HEK293 (cell line): ENCODE results near the gene EPDR1.

ENCODE experiments used
- CTCF ChIA-PET: fragments of 350-600 bp; formaldehyde crosslinking; extraction: SDS; loops from one replicate; lab custom pipeline; 2021; ENCODE audit warnings: antibody characterized with exemption; lab: Yijun Ruan, JAX
- POLR2A ChIA-PET: fragments of 300-600 bp; formaldehyde crosslinking; extraction: SDS; loops from one replicate; lab custom pipeline; 2020; ENCODE audit warnings: antibody characterized with exemption, inconsistent platforms; lab: Yijun Ruan, JAX
- H3K27ac ChIP-seq: fragments of 200-500 bp; sonication (Bioruptor generic); 2 replicates; pipeline ENCODE4 v1.5.1; 2014; ENCODE audit warnings: low read depth, low read length, control low read depth, inconsistent platforms; ENCODE audit errors: extremely low read depth
- H3K36me3 ChIP-seq, 2 experiments: fragments of 200-500 bp in 1 of 2; sonication (Bioruptor generic) in 1 of 2; 1 replicate in 1 of 2; 2 replicates in 1 of 2; pipeline ENCODE4 v1.5.1; 2014 to 2017; ENCODE audit warnings: inconsistent platforms in 2 of 2, low read length in 2 of 2; ENCODE audit not compliant: control insufficient read depth in 2 of 2, insufficient read depth in 1 of 2
- H3K4me1 ChIP-seq: fragments of 200-500 bp; sonication (Bioruptor generic); 2 replicates; pipeline ENCODE4 v1.5.1; 2014; ENCODE audit warnings: mild to moderate bottlenecking, low read length, inconsistent platforms; ENCODE audit not compliant: control insufficient read depth, insufficient read depth
- H3K4me3 ChIP-seq: 2 replicates; pipeline ENCODE4 v1.5.1; 2011; ENCODE audit warnings: low read depth, mild to moderate bottlenecking, control low read depth, low read length, moderate library complexity
- H3K9me3 ChIP-seq: fragments of 200-500 bp; sonication (Bioruptor generic); 2 replicates; pipeline ENCODE4 v1.5.1; 2014; ENCODE audit warnings: low read depth, low read length, inconsistent platforms; ENCODE audit not compliant: control insufficient read depth, insufficient read depth
- BCL11A ChIP-seq: fragments of 450-650 bp; formaldehyde crosslinking; IDR thresholded peaks from 2 replicates; pipeline ENCODE4 v1.5.1; 2016; ENCODE audit warnings: low read depth, missing biosample characterization, missing genetic modification characterization
- CTCF ChIP-seq: fragments of 450-650 bp; formaldehyde crosslinking; IDR thresholded peaks from 2 replicates; pipeline ENCODE4 v1.5.1; 2016; ENCODE audit warnings: missing biosample characterization, missing genetic modification characterization
- EGR2 ChIP-seq: fragments of 450-650 bp; formaldehyde crosslinking; IDR thresholded peaks from 2 replicates; pipeline ENCODE4 v1.5.1; 2016; ENCODE audit warnings: low read depth, missing biosample characterization, missing genetic modification characterization
- GLIS1 ChIP-seq: fragments of 450-650 bp; formaldehyde crosslinking; IDR thresholded peaks from 2 replicates; pipeline ENCODE4 v1.5.1; 2016; ENCODE audit warnings: missing biosample characterization, missing genetic modification characterization
- GLIS2 ChIP-seq: fragments of 450-650 bp; formaldehyde crosslinking; IDR thresholded peaks from 2 replicates; pipeline ENCODE4 v1.5.1; 2016; ENCODE audit warnings: missing biosample characterization, missing genetic modification characterization
- HIC1 ChIP-seq: fragments of 450-650 bp; formaldehyde crosslinking; IDR thresholded peaks from 2 replicates; pipeline ENCODE4 v1.5.1; 2016; ENCODE audit warnings: missing biosample characterization, missing genetic modification characterization
- KLF16 ChIP-seq: fragments of 450-650 bp; formaldehyde crosslinking; IDR thresholded peaks from 2 replicates; pipeline ENCODE4 v1.5.1; 2017; ENCODE audit warnings: missing biosample characterization, missing genetic modification characterization
- PRDM10 ChIP-seq: fragments of 450-650 bp; formaldehyde crosslinking; IDR thresholded peaks from 2 replicates; pipeline ENCODE4 v1.5.1; 2016; ENCODE audit warnings: missing biosample characterization, missing genetic modification characterization
- YY2 ChIP-seq: fragments of 450-650 bp; formaldehyde crosslinking; IDR thresholded peaks from 2 replicates; pipeline ENCODE4 v1.5.1; 2016; ENCODE audit warnings: missing biosample characterization, missing genetic modification characterization
- ZBTB8A ChIP-seq: fragments of 450-650 bp; formaldehyde crosslinking; IDR thresholded peaks from 2 replicates; pipeline ENCODE4 v1.5.1; 2016; ENCODE audit warnings: missing biosample characterization, missing genetic modification characterization
- ZFP69B ChIP-seq: fragments of 450-650 bp; formaldehyde crosslinking; IDR thresholded peaks from 2 replicates; pipeline ENCODE4 v1.5.1; 2016; ENCODE audit warnings: missing biosample characterization, missing genetic modification characterization
- ZNF114 ChIP-seq: fragments of 450-650 bp; formaldehyde crosslinking; IDR thresholded peaks from 2 replicates; pipeline ENCODE4 v1.5.0; 2017; ENCODE audit warnings: missing biosample characterization, missing genetic modification characterization
- ZNF133 ChIP-seq: fragments of 450-650 bp; formaldehyde crosslinking; IDR thresholded peaks from 2 replicates; pipeline ENCODE4 v1.5.1; 2016; ENCODE audit warnings: missing biosample characterization, missing genetic modification characterization
- ZNF2 ChIP-seq: fragments of 450-650 bp; formaldehyde crosslinking; IDR thresholded peaks from 2 replicates; pipeline ENCODE4 v1.5.1; 2016; ENCODE audit warnings: missing biosample characterization, missing genetic modification characterization
- ZNF221 ChIP-seq: fragments of 450-650 bp; formaldehyde crosslinking; IDR thresholded peaks from 2 replicates; pipeline ENCODE4 v1.5.1; 2017; ENCODE audit warnings: missing biosample characterization, missing genetic modification characterization, borderline replicate concordance
- ZNF292 ChIP-seq: fragments of 450-650 bp; formaldehyde crosslinking; IDR thresholded peaks from 2 replicates; pipeline ENCODE4 v1.5.1; 2016; ENCODE audit warnings: low read depth, missing biosample characterization, missing genetic modification characterization, borderline replicate concordance
- ZNF449 ChIP-seq: fragments of 450-650 bp; formaldehyde crosslinking; IDR thresholded peaks from 2 replicates; pipeline ENCODE4 v1.5.1; 2017; ENCODE audit warnings: missing biosample characterization, mild to moderate bottlenecking, missing genetic modification characterization, moderate library complexity
- ZNF501 ChIP-seq: fragments of 450-650 bp; formaldehyde crosslinking; IDR thresholded peaks from 2 replicates; pipeline ENCODE4 v1.5.1; 2016; ENCODE audit warnings: missing biosample characterization, missing genetic modification characterization
- ZNF529 ChIP-seq: fragments of 450-650 bp; formaldehyde crosslinking; IDR thresholded peaks from 2 replicates; pipeline ENCODE4 v1.5.1; 2017; ENCODE audit warnings: missing genetic modification characterization, missing biosample characterization; ENCODE audit not compliant: insufficient replicate concordance
- ZNF571 ChIP-seq: fragments of 450-650 bp; formaldehyde crosslinking; IDR thresholded peaks from 2 replicates; pipeline ENCODE4 v1.5.0; 2017; ENCODE audit warnings: missing biosample characterization, missing genetic modification characterization
- ZNF600 ChIP-seq: fragments of 450-650 bp; formaldehyde crosslinking; IDR thresholded peaks from 2 replicates; pipeline ENCODE4 v1.5.1; 2016; ENCODE audit warnings: missing biosample characterization, missing genetic modification characterization
- ZNF645 ChIP-seq: fragments of 450-650 bp; formaldehyde crosslinking; IDR thresholded peaks from 2 replicates; pipeline ENCODE4; 2016; ENCODE audit warnings: missing biosample characterization, missing genetic modification characterization
- ZNF664 ChIP-seq: fragments of 450-650 bp; formaldehyde crosslinking; IDR thresholded peaks from 2 replicates; pipeline ENCODE4 v1.5.1; 2016; ENCODE audit warnings: missing biosample characterization, missing genetic modification characterization

Gene EPDR1

GRCh38 chr7:37915438-37915837, 5.0 kb upstream of the EPDR1 start (continued):
- TF ChIP-seq YY2 (tag by site-specific recombination) (no peak), PRDM10 (tag by site-specific recombination) (no peak), ZNF664 (tag by site-specific recombination) (no peak), ZFP69B (tag by site-specific recombination) (no peak), HIC1 (tag by site-specific recombination) (no peak), ZNF529 (tag by site-specific recombination) (no peak), ZNF221 (tag by site-specific recombination) (no peak), ZNF133 (tag by site-specific recombination) (no peak)

- Histone ChIP-seq H3K9me3 (no peaks in the 10 kb centered on the region), H3K4me3 (peak overlapping the region; percentile 57), H3K36me3 (no peaks in the 10 kb centered on the region), H3K27ac (no peak overlapping the region; the same call in 1 of the 2 replicates), H3K4me1 (peaks cover 3% of the 10 kb centered on the region; the same call in 1 of the 2 replicates)
- TF ChIP-seq GLIS2 (tag by site-specific recombination) (peak; percentile 48), ZNF501 (tag by site-specific recombination) (peak; percentile 20), ZNF2 (tag by site-specific recombination) (0 out of 2 replicates have a peak, but pooled peaks have one; percentile 31), ZNF292 (tag by site-specific recombination) (no peak), ZNF114 (no peak), ZNF571 (tag by site-specific recombination) (no peak), CTCF (tag by site-specific recombination) (peak; percentile 65), ZNF600 (tag by site-specific recombination) (peak; percentile 40; the same call in 1 of the 2 replicates), ZFP69B (tag by site-specific recombination) (no peak), KLF16 (tag by site-specific recombination) (peak; percentile 19; the same call in 1 of the 2 replicates), ZBTB8A (tag by site-specific recombination) (peak; percentile 67; the same call in 1 of the 2 replicates), EGR2 (tag by site-specific recombination) (no peak), BCL11A (tag by site-specific recombination) (no peak), ZNF449 (tag by site-specific recombination) (peak; percentile 64; the same call in 1 of the 2 replicates), GLIS1 (tag by site-specific recombination) (peak; percentile 54), ZNF645 (tag by site-specific recombination) (no peak)
- ChIA-PET CTCF (interaction anchor here (0.5 to 3.0 kb wide), 15 partner anchors 8 to 833 kb away, joined by 3 to 26 read pairs (median 6); partner anchors contain the start of gene TARP), POLR2A (interaction anchor here (1.3 kb wide), 1 partner anchor 8 kb away, joined by 5 read pairs; no protein-coding TSS in a partner anchor)
Observed at GRCh38 chr7:37916017-37916672, 4.3 kb upstream of the EPDR1 start.
